ENCODE results near the gene GPBAR1. TPM values are rescaled to one million over a fixed set of nuclear protein-coding genes. Genes with fewer than 3 reads are reported as not detected.
"Not testable (repeated sequence)": the region's sequence is repeated elsewhere in the genome, so short reads cannot be mapped to it uniquely, and the experiment has no call there.

GPBAR1 gene
- total RNA-seq, 1 experiment from 2014 or later, result 0.12 TPM

DNA sequence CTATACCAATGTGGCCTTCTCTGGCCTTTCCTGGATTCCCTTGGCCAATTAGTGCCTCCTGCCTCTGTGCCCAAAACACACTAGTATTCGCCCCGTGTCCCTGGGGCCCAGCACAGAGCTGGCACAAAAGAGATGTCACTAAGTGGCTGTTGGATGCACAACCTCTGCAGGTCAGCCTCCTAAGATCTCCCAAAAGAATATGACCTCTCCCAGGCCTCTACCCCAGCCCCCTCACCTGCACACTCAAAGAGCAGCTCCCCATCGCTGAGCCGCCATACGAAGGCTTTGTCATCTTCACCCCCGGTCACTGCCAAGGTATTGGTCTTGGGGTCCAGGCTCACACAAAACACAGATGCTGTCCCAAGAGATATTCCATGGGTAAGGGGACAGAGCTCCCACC is 6.4 kb downstream of the GPBAR1 start:
- DNase-seq (ENCODE audit: low read depth), result no peak

DNA sequence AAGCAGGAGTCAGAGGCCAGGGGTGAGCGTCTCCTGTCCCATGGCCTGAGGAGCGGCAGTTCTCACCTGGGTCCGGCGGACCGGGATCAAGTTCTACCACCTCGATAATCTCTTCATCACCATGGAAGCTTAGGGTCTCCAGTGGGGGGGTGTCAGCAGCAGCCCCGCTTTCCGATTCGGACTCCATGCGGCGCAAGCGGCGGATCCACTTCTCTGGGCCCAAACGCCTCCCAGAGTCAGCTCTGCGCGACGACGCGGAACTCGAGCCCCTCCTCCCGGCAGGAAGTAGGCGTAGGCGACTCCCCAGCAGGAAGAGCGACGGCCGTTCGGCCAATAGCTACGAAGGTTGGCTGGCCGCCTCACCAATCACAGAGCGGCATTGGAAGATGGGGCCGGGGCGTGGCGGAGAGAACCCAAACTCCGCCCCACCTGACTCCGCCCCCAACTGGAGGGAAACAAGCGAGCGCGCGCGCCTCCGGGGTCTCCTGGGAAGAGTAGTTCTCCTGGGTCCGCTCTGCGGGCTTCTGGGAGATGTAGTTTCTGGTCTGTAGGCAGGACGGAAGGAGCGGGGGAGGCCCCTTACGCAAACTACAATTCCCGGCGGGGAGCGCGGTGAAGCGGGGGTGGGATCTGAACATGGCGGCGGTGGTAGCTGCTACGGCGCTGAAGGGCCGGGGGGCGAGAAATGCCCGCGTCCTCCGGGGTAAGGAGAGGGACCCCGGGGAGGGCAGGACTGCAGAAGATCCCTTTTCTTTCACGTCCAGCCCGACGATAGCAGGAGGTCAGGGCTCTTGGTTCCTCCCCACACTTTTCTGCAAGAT is 9.3 kb downstream of the GPBAR1 start, which contains the start of the genes AAMP and PNKD:
Gene AAMP, minus strand, starts transcription at position 238 of the 821 bp plus-strand sequence. Its CDS starts 51 bp downstream, at position 187.
Gene PNKD, plus strand, starts transcription at position 620 of the 821 bp plus-strand sequence. Its CDS starts 17 bp downstream, at position 637.
- DNase-seq (ENCODE audit: low read depth), result peak; percentile 99

DNA sequence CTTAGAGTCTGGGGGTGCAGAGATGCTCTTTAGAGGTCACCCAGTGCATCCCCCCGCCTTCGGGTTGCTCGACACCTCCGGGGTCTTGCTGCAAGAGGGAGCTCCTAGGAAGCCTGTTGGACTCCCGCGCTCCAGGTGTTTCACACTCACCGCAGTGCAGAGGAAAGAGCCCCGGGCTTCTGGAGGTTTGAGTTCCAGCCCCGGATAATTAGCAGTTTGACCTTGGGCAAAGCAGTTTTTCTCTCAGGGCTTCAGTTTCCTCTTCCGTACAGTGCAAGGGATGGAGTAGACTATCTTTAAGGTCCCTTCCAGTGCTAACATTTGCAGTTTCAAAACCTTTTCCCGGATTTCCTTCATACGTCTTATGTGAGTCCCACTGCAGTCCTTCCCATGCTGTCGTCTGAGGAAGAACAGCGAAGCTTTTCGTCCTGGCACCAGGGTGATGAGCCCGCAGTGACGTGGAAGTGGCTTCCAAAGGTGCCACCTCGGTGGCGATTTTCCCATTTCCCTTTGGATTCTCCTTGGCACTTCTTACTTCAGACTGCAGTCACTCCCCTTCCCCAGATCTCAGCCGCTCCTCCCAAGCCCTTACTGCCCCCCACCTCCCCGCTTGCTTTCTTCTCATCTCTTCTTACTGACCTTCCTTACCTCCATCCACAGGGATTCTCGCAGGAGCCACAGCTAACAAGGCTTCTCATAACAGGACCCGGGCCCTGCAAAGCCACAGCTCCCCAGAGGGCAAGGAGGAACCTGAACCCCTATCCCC is 10.1 kb downstream of the GPBAR1 start:
- DNase-seq (ENCODE audit: low read depth), result no peak

DNA sequence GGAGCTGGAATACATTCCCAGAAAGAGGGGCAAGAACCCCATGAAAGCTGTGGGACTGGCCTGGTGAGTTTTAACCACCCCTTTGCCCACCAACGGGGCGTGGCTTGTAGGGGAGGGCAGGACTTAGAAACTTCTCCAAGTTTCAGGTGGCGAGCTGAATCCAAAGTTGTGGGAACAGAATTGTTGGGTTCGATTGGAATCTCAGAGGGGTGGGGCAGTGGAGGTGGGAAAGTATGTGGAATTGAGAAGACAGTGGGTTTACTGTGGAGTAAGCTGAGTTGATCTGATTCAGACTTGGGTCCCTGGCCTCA is 10.6 kb downstream of the GPBAR1 start:
- no peak for DNase-seq (ENCODE audit: low read depth)

DNA sequence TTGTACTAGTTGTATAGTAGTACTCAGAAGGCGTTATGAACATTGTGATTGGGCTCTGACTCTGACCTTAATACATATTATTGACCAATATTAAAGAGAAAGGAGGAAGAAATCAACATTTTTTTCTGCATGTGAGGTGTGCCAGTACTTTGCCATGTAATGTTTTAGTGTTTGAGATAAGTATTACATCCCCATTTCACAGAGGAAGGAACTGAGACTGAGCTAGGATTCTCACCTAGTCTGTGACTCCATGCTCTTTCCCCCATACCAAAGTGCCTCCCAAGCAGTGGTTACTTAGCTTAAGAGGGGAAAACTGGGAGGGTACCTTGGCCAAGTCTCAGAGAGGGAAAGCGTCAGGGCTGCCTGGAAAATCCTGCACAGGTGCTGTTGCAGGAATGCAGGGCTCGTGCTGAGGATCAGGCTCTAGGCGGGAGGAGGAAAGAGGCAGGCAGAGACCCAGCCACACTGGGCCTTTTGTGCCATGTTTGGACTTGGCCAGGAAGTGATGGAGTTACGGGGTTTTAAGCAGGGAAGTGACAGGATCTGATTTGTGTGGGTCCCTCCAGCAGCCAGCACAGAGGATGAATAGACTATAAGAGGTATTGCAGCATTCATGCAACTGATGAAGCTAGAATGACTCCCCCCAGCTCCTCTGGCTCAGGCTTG is 11.2 kb downstream of the GPBAR1 start:
- no peak for DNase-seq (ENCODE audit: low read depth)

DNA sequence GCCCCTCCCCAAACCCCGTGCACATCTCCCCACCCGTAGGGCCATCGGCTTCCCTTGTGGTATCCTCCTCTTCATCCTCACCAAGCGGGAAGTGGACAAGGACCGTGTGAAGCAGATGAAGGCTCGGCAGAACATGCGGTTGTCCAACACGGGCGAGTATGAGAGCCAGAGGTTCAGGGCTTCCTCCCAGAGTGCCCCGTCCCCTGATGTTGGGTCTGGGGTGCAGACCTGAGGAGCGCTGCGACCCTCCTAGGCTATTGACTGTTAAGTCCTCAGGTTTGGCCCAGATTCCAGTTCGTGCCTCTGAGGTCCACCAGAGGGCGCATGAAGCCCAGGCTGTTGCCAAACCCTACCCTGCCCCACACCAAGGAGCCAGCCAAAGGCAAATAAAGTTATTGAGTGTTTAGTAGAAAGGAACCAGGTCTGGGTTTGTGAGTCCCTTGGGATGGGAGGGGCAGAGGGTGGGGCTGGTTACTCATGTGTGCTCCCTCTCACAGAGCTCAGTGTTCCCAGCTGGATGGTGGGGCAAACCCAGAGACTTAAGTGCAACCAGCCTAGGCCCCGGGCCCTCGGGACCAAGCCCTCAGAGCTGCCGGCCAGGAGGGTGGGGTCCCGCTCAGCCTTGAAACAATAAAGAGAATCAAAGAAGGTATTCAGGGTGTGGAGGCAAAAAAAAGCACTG is 11.9 kb downstream of the GPBAR1 start:
- DNase-seq (ENCODE audit: low read depth), result peak; percentile 89

DNA sequence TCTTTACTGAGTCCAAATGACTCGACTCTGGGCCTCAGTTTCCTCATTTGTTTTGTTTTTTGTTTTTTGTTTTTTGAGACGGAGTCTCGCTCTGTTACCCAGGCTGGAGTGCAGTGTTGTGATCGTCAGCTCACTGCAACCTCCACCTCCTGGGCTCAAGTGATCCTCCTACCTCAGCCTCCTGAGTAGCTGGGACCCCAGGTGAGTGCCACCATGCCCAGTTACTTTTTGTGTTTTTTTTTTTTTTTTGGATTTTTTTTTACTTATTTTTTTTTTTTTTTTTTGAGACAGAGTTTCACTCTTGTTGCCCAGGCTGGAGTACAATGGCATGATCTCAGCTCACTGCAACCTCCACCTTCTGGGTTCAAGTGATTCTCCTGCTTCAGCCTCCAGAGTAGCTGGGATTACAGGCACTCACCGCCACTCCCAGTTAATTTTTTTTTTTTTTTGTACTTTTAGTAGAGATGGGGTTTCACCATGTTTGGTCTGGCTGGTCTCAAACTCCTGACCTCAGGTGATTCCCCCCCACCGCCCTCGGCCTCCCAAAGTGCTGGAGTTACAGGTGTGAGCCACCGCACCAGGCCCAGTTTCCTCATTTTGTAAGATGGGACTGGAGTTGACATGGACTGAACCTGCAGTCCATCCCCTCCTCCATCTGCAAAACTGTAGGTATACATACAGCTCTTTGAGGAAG is 12.5 kb downstream of the GPBAR1 start:
- DNase-seq (ENCODE audit: low read depth), result not testable (repeated sequence)

DNA sequence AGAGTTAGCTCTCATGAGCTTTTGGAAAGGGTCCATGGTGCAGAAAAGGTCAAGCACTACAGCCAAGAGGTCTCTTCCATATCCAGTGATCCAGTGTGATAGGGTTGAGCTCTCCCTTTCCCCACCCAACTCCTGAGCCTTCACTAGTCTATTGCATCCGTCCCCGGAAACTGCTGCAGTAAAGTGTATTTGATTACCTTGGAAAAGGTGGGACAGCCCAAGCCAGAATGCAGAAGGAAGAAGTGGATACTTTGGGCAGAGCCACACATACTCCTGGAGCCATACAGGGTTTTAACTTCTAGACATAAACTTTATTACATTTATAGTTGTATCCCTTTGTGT is 13.1 kb downstream of the GPBAR1 start:
- no peak for DNase-seq (ENCODE audit: low read depth)

DNA sequence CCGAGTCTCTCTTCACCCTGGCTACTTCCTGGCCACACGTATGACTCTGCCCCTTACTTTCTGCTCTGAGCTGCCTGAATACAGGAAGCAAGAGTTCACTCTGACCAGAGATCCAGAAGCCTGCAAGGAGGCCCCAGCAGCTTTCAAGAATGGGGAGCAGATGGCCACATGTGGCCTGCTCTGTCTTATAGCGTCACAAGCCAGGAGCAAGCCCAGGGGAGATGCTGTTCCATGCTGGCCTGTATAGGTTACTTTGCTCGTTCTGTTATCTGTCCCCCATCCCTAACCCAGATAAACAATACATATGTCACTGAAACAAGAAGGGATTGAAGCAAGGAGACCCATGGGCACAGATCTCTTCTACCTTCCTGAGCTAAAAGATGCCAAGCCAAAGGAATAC is 13.8 kb downstream of the GPBAR1 start:
- DNase-seq (ENCODE audit: low read depth), result no peak

DNA sequence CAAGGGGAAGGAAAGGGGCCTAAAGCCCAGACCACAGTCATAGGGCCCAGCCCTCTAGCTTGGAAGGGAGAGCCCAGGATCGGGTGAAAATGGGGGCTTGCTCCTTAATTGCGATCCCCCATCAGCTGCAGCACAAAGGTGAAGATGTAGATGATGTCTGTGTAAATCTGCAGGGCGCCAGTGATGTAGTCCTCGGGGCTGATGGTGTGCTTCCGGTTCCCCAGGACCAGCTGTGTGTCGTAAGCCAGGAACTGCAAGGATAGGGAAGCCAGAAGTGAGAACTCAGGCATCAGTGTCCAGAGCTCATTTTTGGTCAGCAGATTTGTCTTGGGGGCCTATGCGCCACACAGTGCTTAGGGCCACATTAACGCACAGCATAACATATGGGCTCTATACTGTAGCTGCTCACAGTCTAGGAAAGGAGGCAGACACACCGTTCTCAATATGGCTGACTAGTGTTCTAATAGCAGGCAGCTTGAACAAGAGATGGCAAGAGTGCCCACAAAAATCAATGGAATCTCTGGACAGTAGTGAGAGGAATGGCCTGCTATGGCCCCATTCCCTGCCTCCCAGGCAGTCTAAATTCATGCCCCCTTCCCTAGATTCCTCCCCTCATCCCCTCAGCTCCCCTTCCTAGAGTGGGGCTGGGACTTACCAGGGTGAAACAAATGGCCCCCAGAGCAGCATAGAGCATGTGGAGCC is 14.7 kb downstream of the GPBAR1 start:
- no peak for DNase-seq (ENCODE audit: low read depth)

DNA sequence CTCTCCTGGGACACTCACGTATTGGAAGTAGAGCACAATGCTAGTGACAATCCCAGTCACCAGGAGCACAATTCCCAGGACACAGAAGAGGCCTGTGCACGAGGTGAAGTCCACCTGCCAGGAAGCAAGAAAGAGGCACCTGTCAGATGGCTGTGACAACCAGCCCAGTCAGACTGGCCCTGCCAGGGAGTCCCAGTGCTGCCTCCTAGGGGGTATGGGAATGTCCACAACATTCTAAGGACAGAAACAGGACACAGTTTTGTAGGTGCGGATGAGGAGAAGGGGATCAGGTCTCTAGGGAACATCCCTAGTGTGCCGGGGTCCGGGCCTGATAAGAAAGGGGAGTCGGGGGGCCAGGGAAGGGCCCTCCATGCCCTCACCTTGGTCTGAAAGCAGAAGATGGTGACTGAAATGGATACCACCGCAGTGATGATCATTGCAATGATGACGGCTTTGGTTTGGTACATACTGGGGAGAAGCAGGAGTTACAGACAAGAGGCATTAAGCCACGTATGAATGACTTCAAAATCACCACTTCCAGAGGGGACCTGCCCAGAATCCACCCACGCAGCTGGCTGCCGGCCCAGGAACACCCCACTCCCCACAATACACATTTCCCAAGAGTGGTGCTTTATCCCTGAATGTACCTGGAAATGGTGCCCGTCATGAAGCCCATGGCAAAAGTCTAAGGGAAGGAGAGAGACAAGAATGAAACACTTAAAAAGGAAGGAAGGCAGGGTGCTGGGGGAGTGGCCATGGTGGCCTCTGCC is 16.4 kb downstream of the GPBAR1 start:
- no peak for DNase-seq (ENCODE audit: low read depth)

DNA sequence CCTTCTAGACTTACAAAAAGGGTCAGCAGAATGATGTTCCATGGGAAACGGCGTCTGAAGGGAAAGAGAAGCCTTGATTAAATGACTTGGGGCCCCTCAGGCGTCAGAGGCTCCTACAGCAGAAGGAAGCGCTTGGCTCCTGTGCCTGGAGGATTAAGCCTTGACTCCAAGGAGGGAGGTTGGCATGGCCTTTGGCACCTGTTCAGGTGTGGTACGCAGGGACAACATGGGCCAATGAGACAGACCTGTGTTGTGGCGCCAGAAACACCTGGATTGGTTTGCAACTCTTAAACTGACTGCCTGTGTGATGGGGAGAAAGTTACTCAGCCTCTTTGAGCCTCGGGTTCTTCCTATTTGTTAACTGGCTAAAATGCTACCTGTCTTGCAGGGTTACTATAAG is 17.1 kb downstream of the GPBAR1 start:
- no peak for DNase-seq (ENCODE audit: low read depth)

DNA sequence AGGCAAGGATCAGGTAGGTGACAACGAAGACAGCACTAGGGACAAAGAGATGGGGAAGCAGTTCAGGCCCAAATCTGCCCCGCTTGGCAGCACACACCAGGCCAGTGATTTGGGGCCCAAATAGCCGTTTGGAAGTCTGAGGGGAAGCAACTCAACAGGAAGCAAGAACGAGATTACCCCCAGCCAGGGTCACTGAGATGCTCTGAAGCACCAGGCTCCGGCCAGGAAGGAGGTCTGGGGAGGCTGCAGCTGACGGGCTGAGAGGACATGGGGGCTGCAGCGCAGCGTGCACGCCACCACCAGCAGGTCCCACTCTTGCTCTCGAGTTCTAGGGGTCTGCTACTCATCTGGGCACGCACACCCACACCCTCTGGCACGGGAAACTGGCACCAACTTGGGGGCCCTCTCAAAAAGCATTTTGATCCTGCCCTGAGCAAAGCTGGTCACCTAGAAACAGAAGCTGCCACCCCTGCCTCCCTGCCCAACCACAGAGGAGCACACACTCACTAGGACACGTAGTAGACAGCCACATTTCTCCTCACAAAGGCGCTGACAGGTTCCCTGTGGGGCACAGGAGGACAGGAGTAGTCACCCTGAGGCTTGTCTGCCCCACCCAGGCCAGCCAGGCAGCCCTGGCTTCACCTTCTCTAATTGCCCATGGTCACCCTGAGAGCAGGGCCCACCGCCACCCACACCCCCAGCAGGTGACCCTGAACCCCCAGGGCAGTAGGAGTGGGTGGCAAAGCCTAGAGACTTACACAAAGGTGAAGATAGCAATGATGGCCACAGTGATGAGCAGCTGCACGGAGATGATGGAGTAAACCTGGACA is 17.9 kb downstream of the GPBAR1 start:
- DNase-seq (ENCODE audit: low read depth), result no peak

DNA sequence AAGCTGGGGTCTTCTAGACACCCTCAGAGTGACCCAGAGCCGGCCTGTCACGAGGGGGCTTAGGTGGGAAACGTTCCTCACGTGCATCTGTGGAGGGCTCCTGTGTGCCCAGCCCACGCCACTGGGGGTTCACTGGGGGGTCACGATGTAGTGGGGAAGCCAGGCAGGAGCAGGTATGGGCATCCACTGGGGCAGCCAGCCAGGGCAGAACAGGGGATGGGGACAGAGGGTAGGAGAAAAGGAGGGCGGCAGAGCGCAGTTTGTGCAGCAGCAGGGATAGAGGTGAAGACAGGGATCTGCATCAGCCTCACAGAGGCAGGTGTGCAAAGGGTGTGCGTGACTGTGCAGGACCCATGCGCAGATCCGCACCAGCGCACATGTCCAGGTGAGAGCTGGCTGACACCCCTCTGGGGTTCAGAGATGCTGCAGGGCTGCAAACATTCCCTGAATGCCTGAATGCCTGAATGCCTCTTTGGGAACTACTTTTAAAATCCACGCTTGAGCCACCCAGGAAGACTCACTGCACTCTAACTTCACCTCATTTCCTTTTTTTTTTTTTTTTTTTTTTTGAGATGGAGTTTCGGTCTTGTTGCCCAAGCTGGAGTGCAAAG is 19.6 kb downstream of the GPBAR1 start:
- DNase-seq (ENCODE audit: low read depth), result no peak

DNA sequence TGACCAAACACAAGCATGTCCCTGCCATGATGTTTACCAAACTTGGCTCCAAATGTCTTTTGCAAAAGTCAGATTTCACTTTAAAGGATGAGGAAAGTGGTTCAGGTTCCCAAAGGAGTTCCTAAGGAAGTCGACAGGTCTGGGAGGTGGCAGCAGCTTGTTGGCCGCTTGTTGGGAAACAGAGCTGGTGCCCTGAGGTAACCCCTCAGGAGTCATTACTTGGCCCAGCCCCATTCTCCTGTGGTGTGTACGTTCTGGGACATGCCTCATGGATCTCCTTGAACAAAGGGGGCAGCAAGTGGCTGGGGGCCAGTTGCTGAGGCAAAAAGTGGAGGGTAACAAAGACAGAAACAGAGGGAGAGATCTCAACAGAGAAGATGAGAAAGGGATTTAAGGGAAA is 20.6 kb downstream of the GPBAR1 start:
- DNase-seq (ENCODE audit: low read depth), result no peak

DNA sequence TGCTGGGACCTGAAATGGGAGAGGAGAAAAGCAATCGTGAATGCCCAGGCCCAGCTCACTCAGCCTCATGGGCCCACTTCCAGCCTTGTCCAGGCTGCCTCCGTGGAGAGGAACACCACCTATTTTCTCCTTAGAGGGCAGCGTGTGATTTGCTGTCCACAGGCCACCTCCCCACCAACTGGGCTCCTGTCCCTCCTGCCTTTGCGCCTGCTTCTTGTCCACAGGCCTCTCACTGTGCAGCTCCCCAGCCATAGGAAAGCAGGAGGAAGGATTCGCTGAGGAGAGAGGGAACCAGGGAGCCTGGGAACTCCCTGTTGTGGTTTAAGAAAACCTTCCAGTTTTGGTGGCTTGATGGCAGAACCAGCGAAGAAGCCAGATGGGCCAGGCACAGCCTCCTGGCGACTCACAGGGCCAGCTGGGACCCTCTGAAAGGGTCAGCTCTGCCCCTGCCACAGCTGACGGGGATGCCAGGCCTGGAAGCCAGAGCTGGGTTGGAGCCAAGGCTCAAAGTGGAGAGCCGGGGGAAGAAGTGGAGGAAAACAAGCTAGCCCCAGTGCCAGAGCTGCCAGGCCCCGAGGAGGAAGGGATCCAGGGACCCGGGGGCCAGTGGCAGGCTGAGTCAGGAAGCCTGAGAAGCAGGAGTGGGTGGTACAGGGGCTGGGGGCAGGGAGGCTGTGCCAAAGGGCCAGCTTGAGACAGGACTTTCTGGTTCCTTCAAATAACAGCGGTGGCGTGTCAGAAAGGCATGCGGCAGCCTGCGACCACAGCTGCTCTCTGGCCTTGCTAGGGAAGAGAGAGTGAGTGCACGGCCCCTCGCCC is 21.6 kb downstream of the GPBAR1 start:
- no peak for DNase-seq (ENCODE audit: low read depth)

DNA sequence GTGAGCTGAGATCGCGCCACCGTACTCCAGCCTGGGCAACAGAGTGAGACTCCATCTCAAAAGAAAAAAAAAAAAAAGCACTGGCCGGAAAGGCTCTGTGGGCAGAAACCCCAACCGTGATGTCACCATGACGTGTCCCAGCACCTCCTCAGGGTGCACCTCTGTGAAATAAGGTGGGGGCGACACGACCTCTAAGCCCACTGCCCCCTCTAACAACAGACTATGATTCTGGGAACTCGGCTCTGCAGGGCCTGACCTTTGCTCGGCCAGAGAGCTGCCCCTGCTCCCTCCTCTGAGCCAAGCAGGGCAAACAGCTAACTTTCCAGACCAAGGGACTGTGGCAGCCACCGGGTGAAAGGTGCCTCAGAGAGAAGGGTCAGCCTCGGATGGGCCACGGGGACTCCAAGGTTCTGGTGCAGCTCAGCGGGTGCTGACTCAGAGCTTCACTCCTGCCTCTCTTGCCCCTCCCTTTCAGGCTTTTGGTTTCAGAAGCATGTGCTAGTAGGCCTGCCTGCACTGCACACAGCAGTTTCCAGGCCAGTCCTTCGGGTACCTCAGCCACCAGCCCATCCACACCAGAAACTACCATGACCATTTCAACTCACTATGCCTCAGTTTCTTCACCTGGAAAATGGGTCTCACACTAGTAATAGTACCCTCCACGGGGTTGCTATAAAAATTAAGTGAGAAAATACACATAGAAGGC is 23.4 kb downstream of the GPBAR1 start:
- DNase-seq (ENCODE audit: low read depth), result peak; percentile 73

Data from RPMI7951 (cell line).